Small intestine (tissue), 7 donors: ENCODE data around the gene CREB3L2. TPM values are rescaled to one million over a fixed set of nuclear protein-coding genes. Genes with fewer than 3 reads are reported as not detected.

Source experiments
- DNase-seq, 2 donors: peaks; one replicate each; pipeline versions ENCODE4 v3.0.0 to v3.0.0-alpha.2; 2013
- FAIRE-seq: peaks from 2 replicates; lab custom pipeline; 2012; peaks lifted over from hg19 to GRCh38; lab: Jason Lieb, UNC
- H3K27ac ChIP-seq, 3 donors: one replicate each; pipeline ENCODE4 v1.5.1; 2013; ENCODE audit warnings: low read length in 2 of 3, mild to moderate bottlenecking in 2 of 3, control low read depth in 1 of 3, inconsistent platforms in 1 of 3, low read depth in 1 of 3, moderate library complexity in 1 of 3
- H3K27me3 ChIP-seq, 3 donors: one replicate each; pipeline ENCODE4 v1.6.1; 2013; ENCODE audit warnings: low read length in 3 of 3, inconsistent platforms in 1 of 3; ENCODE audit not compliant: control insufficient read depth in 3 of 3, insufficient read depth in 3 of 3
- H3K36me3 ChIP-seq, 3 donors: one replicate each; pipeline ENCODE4 v1.6.1; 2013; ENCODE audit warnings: low read length in 3 of 3, inconsistent platforms in 1 of 3, low read depth in 1 of 3, mild to moderate bottlenecking in 1 of 3, moderate library complexity in 1 of 3; ENCODE audit not compliant: control insufficient read depth in 3 of 3, insufficient read depth in 2 of 3
- H3K4me1 ChIP-seq, 3 donors: one replicate each; pipeline ENCODE4 v1.6.1; 2013; ENCODE audit warnings: low read length in 2 of 3, inconsistent platforms in 1 of 3, low read depth in 1 of 3, mild to moderate bottlenecking in 1 of 3, moderate library complexity in 1 of 3; ENCODE audit not compliant: control insufficient read depth in 3 of 3, insufficient read depth in 2 of 3
- H3K4me3 ChIP-seq, 3 donors: one replicate each; pipeline ENCODE4 v1.5.1; 2013; ENCODE audit warnings: low read length in 3 of 3, control low read depth in 1 of 3, inconsistent platforms in 1 of 3, low read depth in 1 of 3, mild to moderate bottlenecking in 1 of 3, moderate library complexity in 1 of 3
- H3K9me3 ChIP-seq, 2 donors: one replicate each; pipeline ENCODE4 v1.6.1; 2013; ENCODE audit warnings: low read depth in 1 of 2, low read length in 1 of 2; ENCODE audit not compliant: control insufficient read depth in 2 of 2, insufficient read depth in 1 of 2
- WGBS, 3 donors: extraction: QIAGEN DNeasy Blood & Tissue Kit; methylation state at CpG; one replicate each; pipeline ENCODE4 v1.1.7; 2013; 5-methylcytosine and 5-hydroxymethylcytosine counted together
- polyA plus RNA-seq, 4 donors: library from polyadenylated mRNA; stranded (reverse) in 3 of 4; unstranded in 1 of 4; fragments of 200-250 nt in 3 of 4; fragments of 120-200 nt in 1 of 4; gene quantifications; one replicate each; pipeline versions ENCODE4 v1.2.1 to v1.2.3, GENCODE V29; 2013
- donor health status: healthy with polysubstance abuse.
- donor health status: control.
- donor health status: control.
- donor health status: Bipolar disorder and iron deficiency.
- donor health status: healthy.

CREB3L2 gene
- polyA plus RNA-seq, 4 donors = 8.9 to 52.5 (median 11.3) TPM

DNA sequence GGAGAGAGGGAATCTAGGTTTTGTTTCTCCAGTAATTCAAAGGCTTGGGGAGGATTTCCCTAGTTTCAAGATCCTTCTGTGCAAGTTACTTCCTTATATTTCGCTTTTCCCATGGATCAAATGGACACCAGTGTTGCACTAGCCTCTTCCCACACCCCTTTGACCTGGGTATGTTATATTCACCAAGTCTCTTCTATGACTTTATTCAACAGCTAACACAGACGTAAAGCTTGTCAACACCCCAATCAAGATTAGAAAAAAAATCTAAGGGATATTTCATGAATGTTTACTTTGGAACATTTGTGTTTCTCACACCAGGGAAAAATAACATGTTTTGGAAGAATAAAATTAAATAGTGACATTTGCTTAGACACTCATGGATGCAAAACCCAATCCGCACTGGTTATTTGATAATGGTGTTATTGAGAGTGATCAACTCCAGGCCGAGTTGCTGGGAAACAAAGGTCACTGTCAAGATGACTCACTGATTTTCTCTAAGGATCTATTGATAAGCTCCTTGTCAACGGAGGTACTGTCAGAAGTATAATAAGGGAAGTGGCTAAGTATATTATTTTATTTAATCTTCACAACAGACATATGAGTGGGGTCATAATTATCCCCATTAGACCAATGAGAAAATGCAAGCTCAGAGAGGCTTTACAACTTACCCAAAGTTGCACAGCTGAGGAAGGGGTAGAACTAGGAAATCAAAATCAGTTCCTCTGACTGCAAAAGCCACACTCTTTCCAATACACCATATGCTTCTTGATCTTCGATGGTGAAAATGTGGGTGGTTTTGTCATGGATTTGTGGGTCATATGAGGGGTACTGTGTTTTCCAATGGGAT, 52.2 kb downstream of the CREB3L2 start:
- 34 to 65% (median 54%) methylated on average over 6 of the region's 6 CpGs for WGBS, 3 donors
- Histone ChIP-seq H3K4me1 (peaks cover 24 to 69% (median 26%) of the 10 kb centered on the region in 3 donors), H3K27ac (peak overlapping the region; percentile 60 to 91 (median 84)), H3K9me3 (peaks cover 0 to 6% of the 10 kb centered on the region in 2 donors), H3K36me3 (peaks cover 0 to 2% (median 0%) of the 10 kb centered on the region in 3 donors), H3K27me3 (no peaks in the 10 kb centered on the region), H3K4me3 (no peak overlapping the region)
- DNase-seq (peak; percentile 57 to 88), FAIRE-seq (no peak)

- Histone ChIP-seq H3K27ac (peak overlapping the region; percentile 58 to 91 (median 81)), H3K36me3 (peaks cover 0 to 2% (median 2%) of the 10 kb centered on the region in 3 donors), H3K4me1 (peaks cover 24 to 66% (median 24%) of the 10 kb centered on the region in 3 donors), H3K27me3 (no peaks in the 10 kb centered on the region), H3K9me3 (peaks cover 0 to 6% of the 10 kb centered on the region in 2 donors), H3K4me3 (no peak overlapping the region)
- FAIRE-seq (no peak), DNase-seq (peak; percentile 90 to 94)
- 23 to 66% (median 37%) methylated on average over 6 of the region's 6 CpGs for WGBS, 3 donors
These were observed 53.0 kb downstream of the CREB3L2 start for GRCh38 chr7:137948845-137949330.

GRCh38 chr7:137948083-137948844, 53.6 kb downstream of the CREB3L2 start:
- DNase-seq = no peak
- H3K36me3 ChIP-seq = peaks cover 0 to 2% (median 2%) of the 10 kb centered on the region in 3 donors
- 69 to 83% (median 76%) methylated on average over 5 of the region's 5 CpGs for WGBS, 3 donors
- no peak overlapping the region for H3K4me3 ChIP-seq
- peaks cover 0 to 6% of the 10 kb centered on the region in 2 donors for H3K9me3 ChIP-seq
- H3K4me1 ChIP-seq = peaks cover 23 to 66% (median 30%) of the 10 kb centered on the region in 3 donors
- H3K27me3 ChIP-seq = no peaks in the 10 kb centered on the region
- H3K27ac ChIP-seq = peak overlapping the region; percentile 14 to 88 (median 81)
- FAIRE-seq = no peak

DNA sequence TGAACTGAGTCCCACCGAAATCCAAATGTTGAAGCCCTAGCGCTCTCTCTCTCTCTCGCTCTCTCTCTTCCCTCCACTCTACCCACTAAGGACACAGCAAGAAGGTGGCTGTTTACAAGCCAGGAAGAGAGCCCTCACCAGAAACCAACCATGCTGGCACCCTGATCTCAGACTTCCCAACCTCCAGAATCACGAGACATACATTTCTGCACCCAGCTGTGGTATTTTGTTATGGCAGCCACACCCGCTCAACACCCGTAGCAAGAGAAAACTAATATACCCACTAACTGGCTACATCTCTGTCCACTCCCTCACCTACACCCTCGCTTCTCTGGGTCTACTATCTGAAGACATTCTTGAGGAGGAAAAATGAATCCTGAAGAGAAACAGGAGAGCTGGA, 54.8 kb downstream of the CREB3L2 start:
- peak overlapping the region in 2 of 3 donors; percentile 81 to 88 for H3K27ac ChIP-seq
- 86 to 87% (median 86%) methylated on average over 7 of the region's 7 CpGs for WGBS, 3 donors
- peaks cover 23 to 66% (median 33%) of the 10 kb centered on the region in 3 donors for H3K4me1 ChIP-seq
- peaks cover 0 to 2% (median 2%) of the 10 kb centered on the region in 3 donors for H3K36me3 ChIP-seq
- peaks cover 0 to 6% of the 10 kb centered on the region in 2 donors for H3K9me3 ChIP-seq
- FAIRE-seq (no peak), DNase-seq (no peak)
- H3K4me3 ChIP-seq = no peak overlapping the region
- no peaks in the 10 kb centered on the region for H3K27me3 ChIP-seq

GRCh38 chr7:137946011-137946410, 55.9 kb downstream of the CREB3L2 start:
- no peak for DNase-seq
- Histone ChIP-seq H3K4me3 (no peak overlapping the region), H3K36me3 (peaks cover 0 to 2% (median 2%) of the 10 kb centered on the region in 3 donors), H3K27me3 (no peaks in the 10 kb centered on the region), H3K9me3 (peaks cover 0 to 6% of the 10 kb centered on the region in 2 donors), H3K4me1 (peaks cover 28 to 62% (median 36%) of the 10 kb centered on the region in 3 donors), H3K27ac (peak overlapping the region in 1 of 3 donors; percentile 2)
- no peak for FAIRE-seq
- 90 to 91% (median 91%) methylated on average over 3 of the region's 3 CpGs for WGBS, 3 donors

GRCh38 chr7:137944168-137944567, 57.7 kb downstream of the CREB3L2 start:
- Histone ChIP-seq H3K9me3 (peaks cover 0 to 6% of the 10 kb centered on the region in 2 donors), H3K27me3 (no peaks in the 10 kb centered on the region), H3K4me1 (peaks cover 22 to 59% (median 36%) of the 10 kb centered on the region in 3 donors), H3K36me3 (peaks cover 0 to 2% (median 2%) of the 10 kb centered on the region in 3 donors), H3K27ac (no peak overlapping the region), H3K4me3 (no peak overlapping the region)
- WGBS, 3 donors = 69 to 90% (median 82%) methylated on average over 6 of the region's 6 CpGs
- DNase-seq (no peak), FAIRE-seq (no peak)

GRCh38 chr7:137943132-137943551, 58.7 kb downstream of the CREB3L2 start:
- H3K9me3 ChIP-seq = peaks cover 0 to 6% of the 10 kb centered on the region in 2 donors
- H3K27ac ChIP-seq = peak overlapping the region; percentile 56 to 71 (median 57)
- H3K4me1 ChIP-seq = peaks cover 16 to 53% (median 35%) of the 10 kb centered on the region in 3 donors
- H3K4me3 ChIP-seq = no peak overlapping the region
- whole genome bisulfite sequencing, 3 donors = 84 to 94% (median 90%) methylated on average over 2 of the region's 2 CpGs
- FAIRE-seq = no peak
- peaks cover 0 to 2% (median 2%) of the 10 kb centered on the region in 3 donors for H3K36me3 ChIP-seq
- no peaks in the 10 kb centered on the region for H3K27me3 ChIP-seq
- DNase-seq = peak; percentile 55 to 67
